Neural progenitor cell (in vitro differentiated cells): Measurements from ENCODE around the gene TIMP3. TPM values are rescaled to one million over a fixed set of nuclear protein-coding genes. Genes with fewer than 3 reads are reported as not detected.
A peak's percentile ranks its signal among the peaks of the same experiment; 100 is the strongest.

Experiments
- DNase-seq: peaks from one replicate; pipeline ENCODE4 v3.0.0-alpha.2; 2016; ENCODE audit warnings: low spot score
- H2AFZ ChIP-seq: fragments of 200-600 bp; sonication (generic); replicated peaks from 2 replicates; pipeline ENCODE4 v1.6.1; 2016; ENCODE audit warnings: antibody characterized with exemption
- H3F3A ChIP-seq: fragments of 200-600 bp; sonication (generic); 2 replicates; pipeline ENCODE4 v1.6.1; 2016; ENCODE audit warnings: antibody characterized with exemption, low read depth
- H3K27ac ChIP-seq: fragments of 200-600 bp; sonication (generic); 2 replicates; pipeline ENCODE4 v1.5.1; 2016; ENCODE audit warnings: mild to moderate bottlenecking
- H3K27me3 ChIP-seq: fragments of 200-600 bp; sonication (generic); 2 replicates; pipeline ENCODE4 v1.6.1; 2016; ENCODE audit warnings: mild to moderate bottlenecking, moderate library complexity
- H3K36me3 ChIP-seq: fragments of 200-600 bp; sonication (generic); 2 replicates; pipeline ENCODE4 v1.5.1; 2016
- H3K4me1 ChIP-seq: fragments of 200-600 bp; sonication (generic); 2 replicates; pipeline ENCODE4 v1.6.1; 2016; ENCODE audit warnings: mixed run types
- H3K4me2 ChIP-seq: fragments of 200-600 bp; sonication (generic); 2 replicates; pipeline ENCODE4 v1.6.1; 2016
- H3K4me3 ChIP-seq: fragments of 200-600 bp; sonication (generic); 2 replicates; pipeline ENCODE4 v1.5.1; 2016
- H3K79me2 ChIP-seq: fragments of 200-600 bp; sonication (generic); 2 replicates; pipeline ENCODE4 v1.6.1; 2016; ENCODE audit warnings: low read depth
- H3K9ac ChIP-seq: fragments of 200-600 bp; sonication (generic); 2 replicates; pipeline ENCODE4 v1.6.1; 2016
- H3K9me3 ChIP-seq: fragments of 200-600 bp; sonication (generic); 2 replicates; pipeline ENCODE4 v1.5.1; 2016; ENCODE audit warnings: low read depth
- H4K20me1 ChIP-seq: fragments of 200-600 bp; sonication (generic); 2 replicates; pipeline ENCODE4 v1.6.1; 2016; ENCODE audit warnings: low read depth
- H3K27ac Mint-ChIP-seq: 3 replicates; pipeline ENCODE4 v1.8.0; 2021; ENCODE audit warnings: mixed read lengths
- H3K27me3 Mint-ChIP-seq: 2 replicates; pipeline ENCODE4 v1.8.0; 2022; ENCODE audit warnings: low read depth, mild to moderate bottlenecking, inconsistent platforms, moderate library complexity, mixed read lengths; ENCODE audit not compliant: insufficient read depth
- H3K36me3 Mint-ChIP-seq: 3 replicates; pipeline ENCODE4 v1.8.0; 2021; ENCODE audit warnings: mixed read lengths
- H3K4me1 Mint-ChIP-seq: 3 replicates; pipeline ENCODE4 v1.8.0; 2021; ENCODE audit warnings: mixed read lengths
- H3K4me3 Mint-ChIP-seq: 3 replicates; pipeline ENCODE4 v1.8.0; 2021; ENCODE audit warnings: mild to moderate bottlenecking, moderate library complexity, mixed read lengths
- H3K9me3 Mint-ChIP-seq: 3 replicates; pipeline ENCODE4 v1.8.0; 2020; ENCODE audit warnings: mixed read lengths
- CTCF ChIP-seq: fragments of 200-600 bp; sonication (generic); IDR thresholded peaks from 2 replicates; pipeline ENCODE4 v1.5.1; 2017; ENCODE audit warnings: antibody characterized with exemption, mild to moderate bottlenecking
- EZH2 ChIP-seq: fragments of 200-600 bp; sonication (generic); IDR thresholded peaks from 2 replicates; pipeline ENCODE4 v1.6.1; 2017; ENCODE audit warnings: antibody characterized with exemption, mild to moderate bottlenecking, moderate library complexity
- EZH2phosphoT487 ChIP-seq: fragments of 200-600 bp; sonication (generic); IDR thresholded peaks from 2 replicates; pipeline ENCODE4 v1.6.1; 2017; ENCODE audit warnings: antibody characterized with exemption
- total RNA-seq: library from RNA; depleted of rRNA; stranded (reverse); fragments of >200 nt; gene quantifications from 2 replicates; pipeline ENCODE4 v1.2.3, GENCODE V29; 2015; ENCODE audit warnings: low replicate concordance

TIMP3 gene
- total RNA-seq, 1 donor from 2014 or later: 6.3 TPM

GRCh38 chr22:32880505-32880892, 79.0 kb downstream of the TIMP3 start:
- Histone ChIP-seq H3K4me3 (no peak overlapping the region), H3K27me3 (no peaks in the 10 kb centered on the region), H3K9ac (no peak overlapping the region), H4K20me1 (no peaks in the 10 kb centered on the region), H3K36me3 (no peaks in the 10 kb centered on the region), H3K4me2 (no peak overlapping the region), H3K27ac (no peak overlapping the region), H3K79me2 (no peaks in the 10 kb centered on the region), H3K4me1 (no peaks in the 10 kb centered on the region), H3F3A (no peaks in the 10 kb centered on the region), H3K9me3 (no peaks in the 10 kb centered on the region), H2AFZ (no peak overlapping the region)
- no peaks in the 10 kb centered on the region for H3K36me3 Mint-ChIP-seq
- no peak for TF ChIP-seq EZH2phosphoT487
- TF ChIP-seq CTCF: no peak
- no peak for TF ChIP-seq EZH2
- peaks cover 6% of the 10 kb centered on the region for H3K27me3 Mint-ChIP-seq
- H3K9me3 Mint-ChIP-seq: no peaks in the 10 kb centered on the region
- H3K27ac Mint-ChIP-seq: no peak overlapping the region
- no peak for DNase-seq
- peaks cover 25% of the 10 kb centered on the region for H3K4me1 Mint-ChIP-seq
- no peak overlapping the region for H3K4me3 Mint-ChIP-seq

GRCh38 chr22:32880893-32881596, 79.5 kb downstream of the TIMP3 start:
- no peaks in the 10 kb centered on the region for H3K9me3 ChIP-seq
- no peaks in the 10 kb centered on the region for H4K20me1 ChIP-seq
- H3F3A ChIP-seq: no peaks in the 10 kb centered on the region
- no peaks in the 10 kb centered on the region for H3K36me3 Mint-ChIP-seq
- peak overlapping the region; percentile 91 for H3K27ac Mint-ChIP-seq
- no peak overlapping the region for H3K4me3 ChIP-seq
- no peak overlapping the region for H2AFZ ChIP-seq
- H3K4me1 ChIP-seq: no peaks in the 10 kb centered on the region
- H3K4me2 ChIP-seq: no peak overlapping the region
- TF ChIP-seq CTCF (no peak), EZH2 (no peak), EZH2phosphoT487 (no peak)
- peaks cover 25% of the 10 kb centered on the region for H3K4me1 Mint-ChIP-seq
- H3K9ac ChIP-seq: no peak overlapping the region
- no peaks in the 10 kb centered on the region for H3K27me3 ChIP-seq
- peaks cover 6% of the 10 kb centered on the region for H3K27me3 Mint-ChIP-seq
- no peaks in the 10 kb centered on the region for H3K79me2 ChIP-seq
- H3K27ac ChIP-seq: no peak overlapping the region
- no peaks in the 10 kb centered on the region for H3K36me3 ChIP-seq
- H3K9me3 Mint-ChIP-seq: no peaks in the 10 kb centered on the region
- H3K4me3 Mint-ChIP-seq: no peak overlapping the region
- DNase-seq: no peak

GRCh38 chr22:32882360-32882755, 80.9 kb downstream of the TIMP3 start:
- Histone ChIP-seq H4K20me1 (no peaks in the 10 kb centered on the region), H3K4me1 (no peaks in the 10 kb centered on the region), H3K9ac (no peak overlapping the region), H3K9me3 (no peaks in the 10 kb centered on the region), H3K4me3 (no peak overlapping the region), H3K36me3 (no peaks in the 10 kb centered on the region), H3K79me2 (no peaks in the 10 kb centered on the region), H3F3A (no peaks in the 10 kb centered on the region), H3K27ac (no peak overlapping the region), H2AFZ (no peak overlapping the region), H3K27me3 (no peaks in the 10 kb centered on the region), H3K4me2 (no peak overlapping the region)
- Mint-ChIP-seq H3K9me3 (no peaks in the 10 kb centered on the region), H3K27ac (no peak overlapping the region), H3K36me3 (no peaks in the 10 kb centered on the region), H3K27me3 (peaks cover 3% of the 10 kb centered on the region), H3K4me1 (peaks cover 25% of the 10 kb centered on the region), H3K4me3 (no peak overlapping the region)
- no peak for TF ChIP-seq CTCF
- peak; percentile 18 for DNase-seq
